GM12878 (cell line): Measurements from ENCODE around the gene COQ8B. TPM values are rescaled to one million over a fixed set of nuclear protein-coding genes. Genes with fewer than 3 reads are reported as not detected.

Experiments
- ATAC-seq: fragments of 200-7000 bp; cut with Tn5 transposase; 3 replicates; pipeline ENCODE4 v1.9.1; 2020; ENCODE audit warnings: mild to moderate bottlenecking, moderate library complexity
- BruUV-seq: library from RNA; stranded (reverse); fragments of 400-500 nt; replicated peaks from 2 replicates; lab custom pipeline; 2021; lab: Mats Ljungman, UMichigan
- CTCF ChIA-PET: fragments of 300-600 bp; sonication (Branson Sonifier 250); formaldehyde crosslinking; extraction: SDS; loops from one replicate; lab custom pipeline; 2021; ENCODE audit warnings: inconsistent platforms; lab: Yijun Ruan, JAX
- POLR2A ChIA-PET: fragments of 350-600 bp; formaldehyde crosslinking; extraction: SDS; loops from one replicate; lab custom pipeline; 2021; ENCODE audit warnings: inconsistent platforms; lab: Charles Lee
- RAD21 ChIA-PET: fragments of 300-600 bp; sonication (Branson Sonifier 250); formaldehyde crosslinking; loops from one replicate; lab custom pipeline; 2023; ENCODE audit warnings: antibody characterized with exemption; ENCODE audit not compliant: unreplicated experiment; lab: Charles Lee
- SMC1A ChIA-PET: fragments of 300-600 bp; sonication (Branson Sonifier 250); formaldehyde crosslinking; loops from one replicate; lab custom pipeline; 2023; ENCODE audit not compliant: unreplicated experiment, uncharacterized antibody; lab: Charles Lee
- DNase-seq: peaks from one replicate; pipeline ENCODE4 v3.0.0-alpha.2; 2011; ENCODE audit warnings: low read depth, low spot score
- FAIRE-seq: peaks from 3 replicates; lab custom pipeline; 2011; peaks lifted over from hg19 to GRCh38; lab: Jason Lieb, UNC
- H2AFZ ChIP-seq: 2 replicates; pipeline ENCODE4 v1.6.0; 2011; ENCODE audit warnings: low read depth, low read length, control low read depth; ENCODE audit not compliant: control insufficient read depth
- H3K27ac ChIP-seq: 2 replicates; pipeline ENCODE4 v1.5.1; 2011; ENCODE audit warnings: control low read depth; ENCODE audit not compliant: control insufficient read depth, insufficient read depth
- H3K27me3 ChIP-seq, 2 experiments: replicated peaks in 1 of 2; 2 replicates each; pipeline versions ENCODE4 v1.6.0 to v1.6.1; 2011; ENCODE audit warnings: low read length in 1 of 2; ENCODE audit not compliant: control insufficient read depth in 2 of 2, insufficient read depth in 2 of 2
- H3K36me3 ChIP-seq, 2 experiments: 2 replicates each; pipeline ENCODE4 v1.5.1; 2011; ENCODE audit warnings: low read length in 1 of 2; ENCODE audit not compliant: control insufficient read depth in 2 of 2, insufficient read depth in 2 of 2
- H3K4me1 ChIP-seq: 2 replicates; pipeline ENCODE4 v1.6.1; 2011; ENCODE audit warnings: mild to moderate bottlenecking, low read length, moderate library complexity, mixed read lengths; ENCODE audit not compliant: control insufficient read depth, insufficient read depth
- H3K4me2 ChIP-seq: 2 replicates; pipeline ENCODE4 v1.6.0; 2011; ENCODE audit warnings: control low read depth; ENCODE audit not compliant: control insufficient read depth, insufficient read depth
- H3K4me3 ChIP-seq: fragments of 200-600 bp; sonication (generic); 2 replicates; pipeline ENCODE4 v1.5.1; 2016
- H3K79me2 ChIP-seq: 2 replicates; pipeline ENCODE4 v1.6.0; 2011; ENCODE audit warnings: low read length; ENCODE audit not compliant: control insufficient read depth, insufficient read depth
- H3K9ac ChIP-seq: 2 replicates; pipeline ENCODE4 v1.8.0; 2011; ENCODE audit warnings: low read length, control low read depth, mixed read lengths; ENCODE audit not compliant: control insufficient read depth, insufficient read depth
- H3K9me3 ChIP-seq: replicated peaks from 3 replicates; pipeline ENCODE4 v1.5.1; 2011; ENCODE audit warnings: mild to moderate bottlenecking, low read length; ENCODE audit not compliant: control insufficient read depth, insufficient read depth
- H4K20me1 ChIP-seq: 2 replicates; pipeline ENCODE4 v1.6.0; 2011; ENCODE audit not compliant: control insufficient read depth, insufficient read depth
- ATF7 ChIP-seq: fragments of 450-650 bp; IDR thresholded peaks from 2 replicates; pipeline ENCODE4 v1.6.1; 2016; ENCODE audit warnings: low read depth, mild to moderate bottlenecking
- CHD2 ChIP-seq: IDR thresholded peaks from 2 replicates; pipeline ENCODE4 v1.6.1; 2011; ENCODE audit warnings: low read depth, low read length, improper control_type of control experiment, borderline replicate concordance
- CREB1 ChIP-seq: IDR thresholded peaks from 2 replicates; pipeline ENCODE4 v1.6.1; 2012; ENCODE audit warnings: low read depth, mild to moderate bottlenecking, inconsistent platforms
- HDAC6 ChIP-seq: fragments of 200-600 bp; sonication (generic); IDR thresholded peaks from one replicate; pipeline ENCODE4 v1.8.0; 2017; ENCODE audit warnings: antibody characterized with exemption; ENCODE audit not compliant: unreplicated experiment
- IRF4 ChIP-seq: IDR thresholded peaks from 2 replicates; pipeline ENCODE4 v1.6.1; 2011; ENCODE audit warnings: low read depth, low read length
- MEF2B ChIP-seq: fragments of 450-650 bp; IDR thresholded peaks from 2 replicates; pipeline ENCODE4 v1.6.1; 2018; ENCODE audit warnings: mild to moderate bottlenecking, moderate library complexity; ENCODE audit not compliant: partially characterized antibody, poor library complexity, severe bottlenecking
- PAX5 ChIP-seq: IDR thresholded peaks from 2 replicates; pipeline ENCODE4 v1.6.1; 2011; ENCODE audit warnings: low read depth, low read length, borderline replicate concordance
- PKNOX1 ChIP-seq: fragments of 450-650 bp; IDR thresholded peaks from 2 replicates; pipeline ENCODE4 v1.6.1; 2016; ENCODE audit warnings: mild to moderate bottlenecking
- POLR2A ChIP-seq: IDR thresholded peaks from 2 replicates; pipeline ENCODE4 v1.6.1; 2011; ENCODE audit warnings: low read depth, mild to moderate bottlenecking, low read length
- POLR2AphosphoS2 ChIP-seq: IDR thresholded peaks from 2 replicates; pipeline ENCODE4 v1.6.1; 2011; ENCODE audit warnings: low read depth, mild to moderate bottlenecking, low read length, improper control_type of control experiment, moderate library complexity
- RCOR1 ChIP-seq: conservative IDR thresholded peaks from 2 replicates; pipeline ENCODE4 v1.6.1; 2012; ENCODE audit warnings: low read depth, low read length, improper control_type of control experiment
- RELA ChIP-seq: fragments of 450-650 bp; IDR thresholded peaks from 2 replicates; pipeline ENCODE4 v1.8.0; 2014; ENCODE audit warnings: borderline replicate concordance; ENCODE audit not compliant: partially characterized antibody
- SMC3 ChIP-seq: IDR thresholded peaks from 2 replicates; pipeline ENCODE4 v1.6.1; 2011; ENCODE audit warnings: low read length, improper control_type of control experiment, borderline replicate concordance
- TCF7 ChIP-seq: IDR thresholded peaks from 2 replicates; pipeline ENCODE4 v1.6.1; 2014; ENCODE audit warnings: antibody characterized with exemption, borderline replicate concordance
- YBX1 ChIP-seq: fragments of 450-650 bp; IDR thresholded peaks from 2 replicates; pipeline ENCODE4 v1.6.1; 2016; ENCODE audit warnings: antibody characterized with exemption
- ZBTB33 ChIP-seq: fragments of 450-650 bp; IDR thresholded peaks from 2 replicates; pipeline ENCODE4 v1.6.1; 2017; ENCODE audit warnings: mild to moderate bottlenecking
- ZNF217 ChIP-seq: fragments of 450-650 bp; IDR thresholded peaks from 2 replicates; pipeline ENCODE4 v1.6.1; 2017; ENCODE audit warnings: antibody characterized with exemption, mild to moderate bottlenecking
- ZSCAN29 ChIP-seq: fragments of 450-650 bp; IDR thresholded peaks from 2 replicates; pipeline ENCODE4 v1.6.1; 2017; ENCODE audit warnings: mild to moderate bottlenecking, moderate library complexity
- WGBS: methylation state at CpG from one replicate; pipeline ENCODE4 v1.1.6; 2016; ENCODE audit warnings: low lambda C conversion rate; ENCODE audit not compliant: insufficient replicate concordance, insufficient coverage; ENCODE audit errors: missing lambda C conversion rate; 5-methylcytosine and 5-hydroxymethylcytosine counted together
- in situ Hi-C: fragments of 300-500 bp; cut with MboI; formaldehyde crosslinking; loops from 9 replicates; pipeline ENCODE4 v1.14.3; 2018; ENCODE audit warnings: mixed read lengths
- intact Hi-C: fragments of 100-400 bp; cut with micrococcal nuclease; formaldehyde crosslinking; loops from one replicate; pipeline ENCODE4 v1.14.2; 2022; ENCODE audit not compliant: unreplicated experiment
- polyA plus RNA-seq, 11 experiments: library from polyadenylated mRNA; depleted of rRNA in 4 of 11; unstranded in 6 of 11; stranded (reverse) in 5 of 11; fragments of >200 nt; fragmentation: Nextera tagmentation in 4 of 11; fragmentation: Illumina TruSeq in 1 of 11; extraction: Ambion mirVana in 4 of 11; extraction: Trizol in 1 of 11; gene quantifications; 1 replicate in 1 of 11; 2 replicates in 10 of 11; pipeline versions ENCODE4 v1.2.1 to v1.2.3, GENCODE V29; 2011 to 2016; ENCODE audit warnings: inconsistent platforms in 2 of 11, missing spikeins in 2 of 11, low read depth in 1 of 11
- total RNA-seq, 4 experiments: library from RNA; depleted of rRNA in 3 of 4; stranded (reverse); fragments of >200 nt in 3 of 4; fragmentation: Illumina TruSeq in 1 of 4; extraction: Trizol in 1 of 4; gene quantifications; 2 replicates each; pipeline versions ENCODE4 v1.2.1 to v1.2.3, GENCODE V29; 2013 to 2021

Gene COQ8B
- total and polyA plus RNA-seq, 10 of the 15 experiments (the other 5 are each of a cell fraction or from before 2014, with no cell fraction given) = 0.39 to 37.1 (median 16.8) TPM

- RAD21 ChIA-PET = no interaction called here
- Histone ChIP-seq H3K4me3 (no peak overlapping the region), H3K27ac (no peak overlapping the region), H3K9me3 (no peaks in the 10 kb centered on the region), H3K36me3 (peaks cover 0 to 1% of the 10 kb centered on the region in 2 experiments; a peak in 3 of 4 replicates), H4K20me1 (no peaks in the 10 kb centered on the region), H3K27me3 (no peaks in the 10 kb centered on the region), H3K79me2 (no peaks in the 10 kb centered on the region), H3K4me1 (no peaks in the 10 kb centered on the region), H3K9ac (no peak overlapping the region), H2AFZ (no peak overlapping the region), H3K4me2 (no peak overlapping the region)
- ATAC-seq = no peak
- in situ Hi-C loops = no loop called here
- TF ChIP-seq POLR2A = no peak
- TF ChIP-seq ATF7 = no peak
- no peak for TF ChIP-seq PAX5
- TF ChIP-seq IRF4 = no peak
- no peak for TF ChIP-seq CHD2
- TF ChIP-seq SMC3 = no peak
- TF ChIP-seq ZSCAN29 = no peak
- no peak for TF ChIP-seq RCOR1
- no peak for TF ChIP-seq ZNF217
- no peak for TF ChIP-seq CREB1
- no peak for TF ChIP-seq ZBTB33
- no peak for TF ChIP-seq MEF2B
- TF ChIP-seq HDAC6 = no peak
- no peak for TF ChIP-seq RELA
- no peak for TF ChIP-seq POLR2AphosphoS2
- TF ChIP-seq TCF7 = no peak
- no peak for TF ChIP-seq PKNOX1
- TF ChIP-seq YBX1 = no peak
- POLR2A ChIA-PET = no interaction called here
- no peak for FAIRE-seq
- CTCF ChIA-PET = no interaction called here
- SMC1A ChIA-PET = no interaction called here
- WGBS = 51% methylated on average over 6 of the region's 6 CpGs
- DNase-seq = no peak
- intact Hi-C loops = no loop called here
- BruUV-seq = no TSS peak
These were observed 24.1 kb upstream of the COQ8B start for GRCh38 chr19:40740747-40741146.
